Motor neuron (in vitro differentiated cells): ENCODE measurements around the gene MLST8. TPM values are rescaled to one million over a fixed set of nuclear protein-coding genes. Genes with fewer than 3 reads are reported as not detected.

ENCODE experiments used
- total RNA-seq, 8 experiments: library from RNA; unstranded; fragments of 300-600 nt; gene quantifications; 2 replicates each; pipeline versions ENCODE4 v1.2.3 to v1.2.4, GENCODE V29; 2022

MLST8 gene
- total RNA-seq, 8 experiments from 2014 or later = 25.9 to 59.8 (median 38.7) TPM

Other genes with a start within 250 kb of the MLST8 start
- gene NDUFB10, start 245.9 kb upstream of the MLST8 start, total RNA-seq = 100 to 1,000 TPM; 153 to 255 (median 183) TPM
- 1,000 to 10,000 TPM; 1,718 to 3,761 (median 2,257) TPM for gene RPS2, start 240.6 kb upstream of the MLST8 start, total RNA-seq
- under 1 TPM in 1 of 8 experiments, not detected in 7; 0.16 TPM for gene RNF151, start 238.6 kb upstream of the MLST8 start, total RNA-seq
- 10 to 100 TPM; 18.4 to 55.5 (median 31.7) TPM for gene TBL3, start 233.4 kb upstream of the MLST8 start, total RNA-seq
- under 1 TPM in 4 of 8 experiments, not detected in 4; 0.21 to 0.73 (median 0.26) TPM for gene NOXO1, start 224.0 kb upstream of the MLST8 start, total RNA-seq
- gene GFER, start 221.3 kb upstream of the MLST8 start, total RNA-seq = 10 to 100 TPM; 14.4 to 37.3 (median 25.2) TPM
- gene SYNGR3, start 215.5 kb upstream of the MLST8 start, total RNA-seq = 10 to 100 TPM in 5 of 8 experiments, 1 to 10 TPM in 2, under 1 TPM in 1; 0.36 to 54.5 (median 18.2) TPM
- 10 to 100 TPM; 17.6 to 49.1 (median 27.6) TPM for gene ZNF598, start 195.6 kb upstream of the MLST8 start, total RNA-seq
- gene NPW, start 185.7 kb upstream of the MLST8 start, total RNA-seq = 1 to 10 TPM in 2 of 8 experiments, under 1 TPM in 3, not detected in 3; 0.27 to 1.7 (median 0.92) TPM
- gene NHERF2, start 178.6 kb upstream of the MLST8 start, total RNA-seq = 10 to 100 TPM in 4 of 8 experiments, 1 to 10 TPM in 4; 1.2 to 27.4 (median 7.8) TPM
- gene NTHL1, start 157.6 kb upstream of the MLST8 start, total RNA-seq = 10 to 100 TPM; 13.0 to 28.3 (median 18.8) TPM
- gene TSC2, start 157.5 kb upstream of the MLST8 start, total RNA-seq = 100 to 1,000 TPM in 1 of 8 experiments, 10 to 100 TPM in 7; 28.1 to 102 (median 53.2) TPM
- gene PKD1, start 69.6 kb upstream of the MLST8 start, total RNA-seq = 100 to 1,000 TPM in 1 of 8 experiments, 10 to 100 TPM in 7; 27.9 to 123 (median 58.3) TPM
- 10 to 100 TPM in 2 of 8 experiments, 1 to 10 TPM in 6; 3.3 to 22.2 (median 5.2) TPM for gene RAB26, start 56.8 kb upstream of the MLST8 start, total RNA-seq
- gene TRAF7, start 49.7 kb upstream of the MLST8 start, total RNA-seq = 10 to 100 TPM; 20.7 to 82.2 (median 33.3) TPM
- 10 to 100 TPM in 1 of 8 experiments, 1 to 10 TPM in 6, under 1 TPM in 1; 0.61 to 12.2 (median 6.0) TPM for gene CASKIN1, start 8.8 kb upstream of the MLST8 start, total RNA-seq
- 10 to 100 TPM in 2 of 8 experiments, 1 to 10 TPM in 6; 1.1 to 15.1 (median 8.4) TPM for gene BRICD5, start 5.4 kb downstream of the MLST8 start, total RNA-seq
- gene PGP, start 9.4 kb downstream of the MLST8 start, total RNA-seq = 10 to 100 TPM in 4 of 8 experiments, 1 to 10 TPM in 4; 6.5 to 14.9 (median 9.9) TPM
- gene E4F1, start 18.1 kb downstream of the MLST8 start, total RNA-seq = 10 to 100 TPM; 15.4 to 32.4 (median 23.1) TPM
- gene DNASE1L2, start 31.0 kb downstream of the MLST8 start, total RNA-seq = 1 to 10 TPM in 6 of 8 experiments, under 1 TPM in 2; 0.61 to 3.0 (median 1.2) TPM
- gene ECI1, start 46.1 kb downstream of the MLST8 start, total RNA-seq = 10 to 100 TPM; 26.6 to 56.4 (median 32.6) TPM
- 100 to 1,000 TPM; 108 to 257 (median 163) TPM for gene RNPS1, start 62.7 kb downstream of the MLST8 start, total RNA-seq
- gene ABCA3, start 135.3 kb downstream of the MLST8 start, total RNA-seq = 10 to 100 TPM in 6 of 8 experiments, 1 to 10 TPM in 2; 2.1 to 41.4 (median 23.3) TPM
- gene CCNF, start 224.0 kb downstream of the MLST8 start, total RNA-seq = 10 to 100 TPM in 3 of 8 experiments, 1 to 10 TPM in 5; 1.7 to 32.2 (median 6.8) TPM